KMS-11 (cell line): ENCODE results near the gene DNAAF3.

ENCODE experiments used
- H2AFZ ChIP-seq: fragments of 200-600 bp; sonication (generic); 2 replicates; pipeline ENCODE4 v1.6.1; 2016; ENCODE audit warnings: antibody characterized with exemption, mixed run types, low read depth
- H3K27ac ChIP-seq: fragments of 200-600 bp; sonication (generic); 2 replicates; pipeline ENCODE4 v1.6.1; 2016; ENCODE audit warnings: mild to moderate bottlenecking, mixed run types
- H3K27me3 ChIP-seq: fragments of 200-600 bp; sonication (generic); 2 replicates; pipeline ENCODE4 v1.6.1; 2017; ENCODE audit warnings: mild to moderate bottlenecking, low read depth, mixed run types, moderate library complexity; ENCODE audit not compliant: insufficient read depth
- H3K36me3 ChIP-seq: fragments of 200-600 bp; sonication (generic); 2 replicates; pipeline ENCODE4 v1.6.1; 2017; ENCODE audit warnings: mild to moderate bottlenecking, mixed run types; ENCODE audit not compliant: insufficient read depth
- H3K4me1 ChIP-seq: fragments of 200-600 bp; sonication (generic); 2 replicates; pipeline ENCODE4 v1.6.1; 2016; ENCODE audit warnings: mild to moderate bottlenecking, low read depth, mixed run types; ENCODE audit not compliant: poor library complexity, severe bottlenecking
- H3K4me2 ChIP-seq: fragments of 200-600 bp; sonication (generic); 2 replicates; pipeline ENCODE4 v1.7.0; 2016; ENCODE audit warnings: mild to moderate bottlenecking, mixed run types
- H3K4me3 ChIP-seq: fragments of 200-600 bp; sonication (generic); IDR thresholded peaks from 2 replicates; pipeline ENCODE4 v1.6.1; 2017; ENCODE audit warnings: low read depth, low read length, mixed read lengths; ENCODE audit not compliant: insufficient read depth
- H3K79me2 ChIP-seq: fragments of 200-600 bp; sonication (generic); 2 replicates; pipeline ENCODE4 v1.6.1; 2016; ENCODE audit warnings: low read depth, mixed run types; ENCODE audit not compliant: insufficient read depth
- H3K9ac ChIP-seq: fragments of 200-600 bp; sonication (generic); 2 replicates; pipeline ENCODE4 v1.6.1; 2016; ENCODE audit warnings: mild to moderate bottlenecking, mixed run types
- H4K20me1 ChIP-seq: fragments of 200-600 bp; sonication (generic); 2 replicates; pipeline ENCODE4 v1.6.1; 2016; ENCODE audit warnings: mild to moderate bottlenecking, mixed run types; ENCODE audit not compliant: insufficient read depth
- CTCF ChIP-seq: fragments of 200-600 bp; sonication (generic); conservative IDR thresholded peaks from 2 replicates; pipeline ENCODE4 v1.6.1; 2017; ENCODE audit warnings: low read depth, mild to moderate bottlenecking, antibody characterized with exemption, low read length, moderate library complexity, mixed read lengths

DNAAF3 gene

GRCh38 chr19:55113570-55114039 is 52.8 kb downstream of the DNAAF3 start:
- H3K4me2 ChIP-seq: no peak overlapping the region
- H2AFZ ChIP-seq: no peak overlapping the region
- peaks cover 40% of the 10 kb centered on the region for H3K79me2 ChIP-seq
- no peak for TF ChIP-seq CTCF
- H4K20me1 ChIP-seq: no peaks in the 10 kb centered on the region
- H3K36me3 ChIP-seq: no peaks in the 10 kb centered on the region
- H3K9ac ChIP-seq: no peak overlapping the region
- no peak overlapping the region for H3K27ac ChIP-seq
- no peaks in the 10 kb centered on the region for H3K27me3 ChIP-seq
- peaks cover 10% of the 10 kb centered on the region for H3K4me1 ChIP-seq
- no peak overlapping the region for H3K4me3 ChIP-seq

- H4K20me1 ChIP-seq: no peaks in the 10 kb centered on the region
- H3K79me2 ChIP-seq: peaks cover 40% of the 10 kb centered on the region
- no peaks in the 10 kb centered on the region for H3K27me3 ChIP-seq
- TF ChIP-seq CTCF: no peak
- H3K4me1 ChIP-seq: peaks cover 7% of the 10 kb centered on the region
- H3K36me3 ChIP-seq: no peaks in the 10 kb centered on the region
- no peak overlapping the region for H3K4me3 ChIP-seq
- H3K27ac ChIP-seq: no peak overlapping the region
- no peak overlapping the region for H3K4me2 ChIP-seq
- no peak overlapping the region for H2AFZ ChIP-seq
- no peak overlapping the region for H3K9ac ChIP-seq
These were observed 53.4 kb downstream of the DNAAF3 start for GRCh38 chr19:55112777-55113569.

- no peak overlapping the region for H3K9ac ChIP-seq
- TF ChIP-seq CTCF: no peak
These were observed 54.1 kb downstream of the DNAAF3 start for GRCh38 chr19:55112246-55112776.

GRCh38 chr19:55111238-55111831 is 55.1 kb downstream of the DNAAF3 start:
- Histone ChIP-seq H3K4me2 (no peak overlapping the region), H3K4me1 (peaks cover 6% of the 10 kb centered on the region), H3K9ac (no peak overlapping the region), H3K27me3 (no peaks in the 10 kb centered on the region), H3K79me2 (peaks cover 33% of the 10 kb centered on the region), H2AFZ (no peak overlapping the region), H4K20me1 (no peaks in the 10 kb centered on the region), H3K36me3 (no peaks in the 10 kb centered on the region), H3K4me3 (no peak overlapping the region), H3K27ac (no peak overlapping the region)
- TF ChIP-seq CTCF: no peak

More at GRCh38 chr19:55112246-55112776, 54.1 kb downstream of the DNAAF3 start:
- Histone ChIP-seq H3K79me2 (peaks cover 40% of the 10 kb centered on the region), H3K4me2 (no peak overlapping the region), H3K36me3 (no peaks in the 10 kb centered on the region), H2AFZ (no peak overlapping the region), H3K4me3 (no peak overlapping the region), H3K27me3 (no peaks in the 10 kb centered on the region), H3K4me1 (peaks cover 6% of the 10 kb centered on the region), H3K27ac (no peak overlapping the region), H4K20me1 (no peaks in the 10 kb centered on the region)
